Upper lobe of left lung (tissue), 6 donors: Measurements from ENCODE around the gene ENTPD5. TPM values are rescaled to one million over a fixed set of nuclear protein-coding genes. Genes with fewer than 3 reads are reported as not detected.
"Not testable (repeated sequence)": the region's sequence is repeated elsewhere in the genome, so short reads cannot be mapped to it uniquely, and the experiment has no call there.

Source experiments
- ATAC-seq, 2 donors: fragments of 200-7000 bp; cut with Tn5 transposase; one replicate each; pipeline ENCODE4 v1.9.1; 2022; ENCODE audit warnings: mild to moderate bottlenecking in 2 of 2, moderate library complexity in 2 of 2; ENCODE audit not compliant: low FRiP score in 2 of 2
- DNase-seq, 2 donors: peaks; one replicate each; pipeline ENCODE4 v3.0.0-alpha.2; 2019 to 2020
- H3K27ac ChIP-seq, 4 donors: fragments of 200-600 bp; sonication (generic); one replicate each; pipeline ENCODE4 v1.5.1; 2016 to 2019
- H3K27me3 ChIP-seq, 4 donors: fragments of 200-600 bp; sonication (generic); one replicate each; pipeline ENCODE4 v1.5.1; 2017 to 2019
- H3K36me3 ChIP-seq, 4 donors: fragments of 200-600 bp; sonication (generic); one replicate each; pipeline ENCODE4 v1.5.1; 2016 to 2019
- H3K4me1 ChIP-seq, 4 donors: fragments of 200-600 bp; sonication (generic); one replicate each; pipeline ENCODE4 v1.5.1; 2018 to 2019
- H3K4me3 ChIP-seq, 4 donors: fragments of 200-600 bp; sonication (generic); one replicate each; pipeline ENCODE4 v1.5.1; 2017 to 2019; ENCODE audit warnings: mild to moderate bottlenecking in 2 of 4, moderate library complexity in 1 of 4
- H3K9me3 ChIP-seq, 4 donors: fragments of 200-600 bp; sonication (generic); one replicate each; pipeline ENCODE4 v1.5.1; 2018 to 2019
- CTCF ChIP-seq, 6 experiments: fragments of 450-650 bp in 4 of 6; fragments of 200-600 bp in 2 of 6; sonication (generic) in 2 of 6; IDR thresholded peaks; one replicate each; pipeline ENCODE4 v1.5.1; 2016 to 2019; ENCODE audit warnings: antibody characterized with exemption in 6 of 6
- EP300 ChIP-seq, 4 donors: sonication (generic); formaldehyde crosslinking; IDR thresholded peaks; one replicate each; pipeline ENCODE4 v1.5.1; 2017; ENCODE audit warnings: antibody characterized with exemption in 4 of 4, control low read depth in 2 of 4
- POLR2A ChIP-seq, 4 donors: fragments of 450-650 bp; IDR thresholded peaks; one replicate each; pipeline ENCODE4 v1.5.1; 2016 to 2017; ENCODE audit warnings: antibody characterized with exemption in 4 of 4, mild to moderate bottlenecking in 2 of 4
- POLR2AphosphoS5 ChIP-seq, 2 donors: sonication (generic); formaldehyde crosslinking; IDR thresholded peaks; one replicate each; pipeline ENCODE4 v1.5.1; 2017; ENCODE audit warnings: antibody characterized with exemption in 2 of 2
- WGBS, 2 donors: methylation state at CpG; one replicate each; pipeline ENCODE4 v1.1.5; 2017 to 2018; 5-methylcytosine and 5-hydroxymethylcytosine counted together
- total RNA-seq, 6 donors: library from RNA; depleted of rRNA in 4 of 6; stranded (reverse); fragments of >200 nt in 4 of 6; gene quantifications; one replicate each; pipeline versions ENCODE4 v1.1.0 to v1.2.1, GENCODE V29; 2016 to 2021
- donor health status: DM: no; HTN: no; CAD: no; lungs with moderate emphysema.
- donor health status: DM: no; HTN: yes; CAD: no; lungs with severe emphysema.

Gene ENTPD5
- total RNA-seq, 6 donors from 2014 or later: 5.2 to 22.0 (median 12.9) TPM

- Histone ChIP-seq H3K27me3 (no peaks in the 10 kb centered on the region), H3K9me3 (no peaks in the 10 kb centered on the region), H3K4me1 (no peaks in the 10 kb centered on the region), H3K4me3 (no peak overlapping the region), H3K36me3 (peaks cover 2 to 20% (median 7%) of the 10 kb centered on the region in 4 donors), H3K27ac (no peak overlapping the region)
- ATAC-seq (no peak), DNase-seq (no peak)
- TF ChIP-seq POLR2AphosphoS5 (IDR thresholded peaks at IDR 0.05): no peak
- no peak for TF ChIP-seq POLR2A (IDR thresholded peaks at IDR 0.05)
- no peak for TF ChIP-seq CTCF (IDR thresholded peaks at IDR 0.05)
- WGBS, 2 donors: 61 to 73% methylated on average over 2 of the region's 2 CpGs
Measured at GRCh38 chr14:73996731-73997107, 22.4 kb downstream of the ENTPD5 start.

GRCh38 chr14:73995977-73996378 is 23.1 kb downstream of the ENTPD5 start:
- no peak overlapping the region for H3K27ac ChIP-seq
- peaks cover 2 to 20% (median 7%) of the 10 kb centered on the region in 4 donors for H3K36me3 ChIP-seq
- DNase-seq: no peak
- no peaks in the 10 kb centered on the region for H3K9me3 ChIP-seq
- ATAC-seq: no peak
- WGBS, 2 donors: 94 to 97% methylated on average over 7 to 8 of the region's 8 CpGs
- no peak for TF ChIP-seq POLR2AphosphoS5 (IDR thresholded peaks at IDR 0.05)
- TF ChIP-seq POLR2A (IDR thresholded peaks at IDR 0.05): no peak
- TF ChIP-seq EP300 (IDR thresholded peaks at IDR 0.05): no peak
- TF ChIP-seq CTCF (IDR thresholded peaks at IDR 0.05): no peak
- no peak overlapping the region for H3K4me3 ChIP-seq
- H3K4me1 ChIP-seq: no peaks in the 10 kb centered on the region
- no peaks in the 10 kb centered on the region for H3K27me3 ChIP-seq

- not testable (repeated sequence) for H3K4me3 ChIP-seq, H3K27ac ChIP-seq, ATAC-seq, H3K27me3 ChIP-seq, DNase-seq, H3K4me1 ChIP-seq, H3K9me3 ChIP-seq
- WGBS, 2 donors: 87 to 94% methylated on average over 7 of the region's 7 CpGs
- peaks cover 2 to 20% (median 7%) of the 10 kb centered on the region in 4 donors for H3K36me3 ChIP-seq
Measured at GRCh38 chr14:73994926-73995325, 24.2 kb downstream of the ENTPD5 start.

GRCh38 chr14:73991092-73991491 is 28.0 kb downstream of the ENTPD5 start:
- 80 to 87% methylated on average over 4 of the region's 4 CpGs for WGBS, 2 donors
- H3K27me3 ChIP-seq: no peaks in the 10 kb centered on the region
- H3K4me1 ChIP-seq: no peaks in the 10 kb centered on the region

GRCh38 chr14:73988656-73989055 is 30.4 kb downstream of the ENTPD5 start:
- H3K27ac ChIP-seq, ATAC-seq, H3K9me3 ChIP-seq, H3K4me1 ChIP-seq, H3K27me3 ChIP-seq, H3K4me3 ChIP-seq, DNase-seq: not testable (repeated sequence)
- WGBS, 2 donors: 65 to 80% methylated on average over 6 to 7 of the region's 7 CpGs
- H3K36me3 ChIP-seq: peaks cover 0 to 37% (median 9%) of the 10 kb centered on the region in 4 donors

More at GRCh38 chr14:73991092-73991491, 28.0 kb downstream of the ENTPD5 start:
- no peak for ATAC-seq
- no peaks in the 10 kb centered on the region for H3K9me3 ChIP-seq
- no peak overlapping the region for H3K27ac ChIP-seq
- TF ChIP-seq CTCF (IDR thresholded peaks at IDR 0.05): no peak
- TF ChIP-seq POLR2A (IDR thresholded peaks at IDR 0.05): no peak
- TF ChIP-seq POLR2AphosphoS5 (IDR thresholded peaks at IDR 0.05): no peak
- TF ChIP-seq EP300 (IDR thresholded peaks at IDR 0.05): no peak
- no peak for DNase-seq
- H3K36me3 ChIP-seq: peaks cover 0 to 20% (median 7%) of the 10 kb centered on the region in 4 donors
- H3K4me3 ChIP-seq: no peak overlapping the region

- Histone ChIP-seq H3K27ac (no peak overlapping the region), H3K4me3 (no peak overlapping the region), H3K4me1 (no peaks in the 10 kb centered on the region), H3K36me3 (peaks cover 0 to 37% (median 9%) of the 10 kb centered on the region in 4 donors), H3K9me3 (no peaks in the 10 kb centered on the region), H3K27me3 (no peaks in the 10 kb centered on the region)
- no peak for ATAC-seq
- no peak for TF ChIP-seq EP300 (IDR thresholded peaks at IDR 0.05)
- 88 to 92% methylated on average over 3 of the region's 3 CpGs for WGBS, 2 donors
- DNase-seq: no peak
Measured at GRCh38 chr14:73988065-73988464, 31.0 kb downstream of the ENTPD5 start.
